Mammary epithelial cell (primary cell): Measurements from ENCODE around the gene GPR39.

Experiments used
- CTCF ChIP-seq, 2 donors: IDR thresholded peaks in 1 of 2; conservative IDR thresholded peaks in 1 of 2; 2 replicates each; pipeline ENCODE4 v1.5.1; 2011 to 2012; ENCODE audit warnings: inconsistent platforms in 2 of 2, low read length in 2 of 2, mild to moderate bottlenecking in 2 of 2, control low read depth in 1 of 2, low read depth in 1 of 2; ENCODE audit not compliant: insufficient read depth in 1 of 2; ENCODE audit errors: extremely low read depth in 1 of 2
- EZH2 ChIP-seq: IDR thresholded peaks from 2 replicates; pipeline ENCODE4 v1.6.1; 2012; ENCODE audit warnings: low read length, inconsistent platforms, borderline replicate concordance

- no peak for TF ChIP-seq CTCF (conservative IDR thresholded peaks at IDR 0.05 in 1 of 2, IDR thresholded peaks at IDR 0.05 in 1 of 2; ENCODE audit: extremely low read depth in 1 of 2, insufficient read depth in 1 of 2, low read depth in 1 of 2, low read length in 2 of 2)
- no peak for TF ChIP-seq EZH2
These were observed 25.7 kb downstream of the GPR39 start for GRCh38 chr2:132442278-132442677.
